Brain microvascular endothelial cell (primary cell): Measurements from ENCODE around the gene PLA2G2D.

Source experiments
- DNase-seq: peaks from one replicate; pipeline ENCODE4 v3.0.0-alpha.2; 2020
- H3K27ac ChIP-seq: fragments of 250-450 bp; sonication (Bioruptor Pico); 2 replicates; pipeline ENCODE4 v1.5.1; 2020; ENCODE audit warnings: mild to moderate bottlenecking, moderate library complexity
- H3K27me3 ChIP-seq: fragments of 250-450 bp; sonication (Bioruptor Pico); replicated peaks from 2 replicates; pipeline ENCODE4 v1.5.1; 2020; ENCODE audit warnings: mild to moderate bottlenecking
- H3K36me3 ChIP-seq: fragments of 250-450 bp; sonication (Bioruptor Pico); replicated peaks from 2 replicates; pipeline ENCODE4 v1.5.1; 2020; ENCODE audit warnings: mild to moderate bottlenecking
- H3K4me3 ChIP-seq: 2 replicates; pipeline ENCODE4 v1.5.1; 2011; ENCODE audit warnings: low read depth, mild to moderate bottlenecking, control low read depth, low read length, moderate library complexity
- CTCF ChIP-seq: IDR thresholded peaks from 2 replicates; pipeline ENCODE4 v1.5.1; 2011; ENCODE audit warnings: low read depth, mild to moderate bottlenecking, moderate library complexity, low read length, control low read depth, inconsistent platforms; ENCODE audit errors: missing control alignments
- in situ Hi-C: cut with HindIII; loops from 2 replicates; pipeline ENCODE4 v1.10.0; 2017; ENCODE audit warnings: low sequenced_read_pairs, low pct_ligation_motif_present

Gene PLA2G2D

GRCh38 chr1:20063861-20064292 lies 55.5 kb downstream of the PLA2G2D start:
- peak; percentile 40 for DNase-seq
- Histone ChIP-seq H3K27me3 (no peaks in the 10 kb centered on the region), H3K27ac (no peak overlapping the region), H3K36me3 (no peaks in the 10 kb centered on the region), H3K4me3 (no peak overlapping the region)
- TF ChIP-seq CTCF: no peak
- in situ Hi-C loops: no loop called here
